Body of pancreas (tissue), 4 donors: ENCODE measurements around the gene CHMP4B. TPM values are rescaled to one million over a fixed set of nuclear protein-coding genes. Genes with fewer than 3 reads are reported as not detected.
A peak's percentile ranks its signal among the peaks of the same experiment; 100 is the strongest.

ENCODE experiments used
- ATAC-seq: fragments of 150-250 bp; one replicate; pipeline ENCODE4 v1.9.1; 2016
- DNase-seq, 4 donors: peaks; one replicate each; pipeline ENCODE4 v3.0.0-alpha.2; 2019
- H3K27ac ChIP-seq, 4 donors: fragments of 200-600 bp; sonication (generic); 1 replicate in 3 of 4; 2 replicates in 1 of 4; pipeline versions ENCODE4 v1.5.1 to v1.6.1; 2016 to 2019; ENCODE audit warnings: mild to moderate bottlenecking in 1 of 4, mixed read lengths in 1 of 4, moderate library complexity in 1 of 4
- H3K27me3 ChIP-seq, 2 donors: fragments of 200-600 bp; sonication (generic); one replicate each; pipeline ENCODE4 v1.6.0; 2016; ENCODE audit warnings: mild to moderate bottlenecking in 1 of 2
- H3K36me3 ChIP-seq, 2 donors: fragments of 200-600 bp; sonication (generic); replicated peaks in 1 of 2; 2 replicates each; pipeline ENCODE4 v1.5.1; 2016; ENCODE audit warnings: low read depth in 2 of 2; ENCODE audit not compliant: insufficient read depth in 1 of 2
- H3K4me1 ChIP-seq: fragments of 200-600 bp; sonication (generic); one replicate; pipeline ENCODE4 v1.6.0; 2016
- H3K4me3 ChIP-seq, 2 donors: fragments of 200-600 bp; sonication (generic); 1 replicate in 1 of 2; 2 replicates in 1 of 2; pipeline ENCODE4 v1.5.1; 2016 to 2019
- H3K9me3 ChIP-seq, 3 donors: fragments of 200-600 bp; sonication (generic); 1 replicate in 2 of 3; 2 replicates in 1 of 3; pipeline ENCODE4 v1.5.1; 2016
- POLR2A ChIP-seq, 3 donors: fragments of 450-650 bp; IDR thresholded peaks; one replicate each; pipeline ENCODE4 v1.6.1; 2016; ENCODE audit warnings: antibody characterized with exemption in 3 of 3, mild to moderate bottlenecking in 2 of 3
- WGBS, 2 donors: methylation state at CpG; one replicate each; pipeline ENCODE4 v1.1.5; 2017; 5-methylcytosine and 5-hydroxymethylcytosine counted together
- intact Hi-C: fragments of 100-400 bp; cut with DNase I; formaldehyde crosslinking; loops from one replicate; pipeline ENCODE4 v1.15.1; 2023
- total RNA-seq, 2 donors: library from RNA; depleted of rRNA; stranded (reverse); fragments of >200 nt; gene quantifications; one replicate each; pipeline ENCODE4 v1.1.0, GENCODE V29; 2016
- TF ChIP-seq, protein P1 (sequence below), 7 experiments: fragments of 450-650 bp in 4 of 7; fragments of 200-600 bp in 3 of 7; sonication (generic) in 3 of 7; IDR thresholded peaks; one replicate each; pipeline ENCODE4 v1.5.1; 2016 to 2019; ENCODE audit warnings: antibody characterized with exemption in 7 of 7

Gene CHMP4B
- total RNA-seq, 2 donors from 2014 or later = 24.1 to 43.3 TPM

DNA sequence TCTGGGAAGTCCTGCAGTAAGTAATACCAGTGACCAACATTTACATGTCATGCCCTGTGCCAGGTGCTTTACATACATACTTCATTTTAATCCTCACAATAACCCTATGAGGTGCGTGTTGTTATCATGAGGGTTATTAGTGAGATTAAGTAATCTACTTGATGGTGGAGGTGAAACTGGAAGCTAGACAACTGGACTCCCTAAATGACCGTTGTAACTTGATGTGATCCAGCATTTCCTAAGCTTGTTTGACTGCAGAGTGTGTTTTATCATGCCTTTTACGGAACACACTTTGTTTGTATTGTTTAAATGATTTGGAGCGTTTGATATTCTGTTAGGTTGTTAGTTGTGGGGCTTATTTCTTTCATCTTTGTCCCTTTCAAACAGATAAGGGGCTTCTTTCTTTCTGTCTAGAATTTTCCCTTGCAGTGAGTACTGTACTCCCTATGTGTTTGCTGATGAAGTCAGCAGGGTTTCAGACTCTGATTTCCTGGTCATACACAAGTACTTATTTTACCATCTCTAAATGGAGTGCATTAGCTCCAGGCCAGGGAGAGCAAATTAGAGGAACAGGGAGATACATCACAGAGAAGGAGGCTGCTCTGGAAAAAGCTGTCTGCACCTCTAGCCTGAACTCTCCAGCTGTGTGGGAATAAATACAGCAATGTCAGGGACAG is 29.7 kb downstream of the CHMP4B start:
- no peaks in the 10 kb centered on the region for H3K27me3 ChIP-seq
- TF ChIP-seq POLR2A (IDR thresholded peaks at IDR 0.05) = no peak
- TF ChIP-seq, protein P1, sequence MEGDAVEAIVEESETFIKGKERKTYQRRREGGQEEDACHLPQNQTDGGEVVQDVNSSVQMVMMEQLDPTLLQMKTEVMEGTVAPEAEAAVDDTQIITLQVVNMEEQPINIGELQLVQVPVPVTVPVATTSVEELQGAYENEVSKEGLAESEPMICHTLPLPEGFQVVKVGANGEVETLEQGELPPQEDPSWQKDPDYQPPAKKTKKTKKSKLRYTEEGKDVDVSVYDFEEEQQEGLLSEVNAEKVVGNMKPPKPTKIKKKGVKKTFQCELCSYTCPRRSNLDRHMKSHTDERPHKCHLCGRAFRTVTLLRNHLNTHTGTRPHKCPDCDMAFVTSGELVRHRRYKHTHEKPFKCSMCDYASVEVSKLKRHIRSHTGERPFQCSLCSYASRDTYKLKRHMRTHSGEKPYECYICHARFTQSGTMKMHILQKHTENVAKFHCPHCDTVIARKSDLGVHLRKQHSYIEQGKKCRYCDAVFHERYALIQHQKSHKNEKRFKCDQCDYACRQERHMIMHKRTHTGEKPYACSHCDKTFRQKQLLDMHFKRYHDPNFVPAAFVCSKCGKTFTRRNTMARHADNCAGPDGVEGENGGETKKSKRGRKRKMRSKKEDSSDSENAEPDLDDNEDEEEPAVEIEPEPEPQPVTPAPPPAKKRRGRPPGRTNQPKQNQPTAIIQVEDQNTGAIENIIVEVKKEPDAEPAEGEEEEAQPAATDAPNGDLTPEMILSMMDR (IDR thresholded peaks at IDR 0.05) = no peak
- H3K9me3 ChIP-seq = no peaks in the 10 kb centered on the region
- ATAC-seq = peak; percentile 21
- H3K4me3 ChIP-seq = no peak overlapping the region
- DNase-seq = no peak
- H3K27ac ChIP-seq = peak overlapping the region in 1 of 4 donors; percentile 11
- H3K4me1 ChIP-seq = peaks cover 81% of the 10 kb centered on the region
- H3K36me3 ChIP-seq = no peaks in the 10 kb centered on the region
- intact Hi-C loops = no loop called here
- 27 to 32% methylated on average over 4 of the region's 4 CpGs for WGBS, 2 donors

DNA sequence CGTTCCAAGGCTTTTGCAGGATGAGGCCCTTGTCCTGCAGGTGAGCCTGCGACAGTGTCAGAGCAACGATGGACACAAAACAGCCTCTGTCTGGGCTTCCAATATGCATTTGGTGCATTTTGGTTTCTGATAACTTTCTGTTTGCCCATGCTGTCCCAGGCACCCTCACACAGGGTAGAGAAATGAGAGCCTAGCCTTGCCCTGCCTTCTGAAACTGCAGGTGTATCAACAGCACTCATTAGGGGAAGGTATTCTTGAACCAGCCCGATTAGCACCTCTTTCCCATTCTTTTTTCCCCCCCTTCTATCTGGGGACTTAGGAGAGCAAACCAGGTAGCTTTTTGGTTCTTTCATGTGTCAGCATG is 30.3 kb downstream of the CHMP4B start:
- Histone ChIP-seq H3K27ac (peak overlapping the region in 1 of 4 donors; percentile 11), H3K4me3 (no peak overlapping the region), H3K27me3 (no peaks in the 10 kb centered on the region), H3K4me1 (peaks cover 78% of the 10 kb centered on the region), H3K9me3 (no peaks in the 10 kb centered on the region), H3K36me3 (no peaks in the 10 kb centered on the region)
- DNase-seq (no peak), ATAC-seq (no peak)
- 13 to 45% methylated on average over 2 to 4 of the region's 4 CpGs for WGBS, 2 donors
- no peak for TF ChIP-seq POLR2A (IDR thresholded peaks at IDR 0.05)
- TF ChIP-seq, protein P1 (IDR thresholded peaks at IDR 0.05) = no peak
- intact Hi-C loops = no loop called here

DNA sequence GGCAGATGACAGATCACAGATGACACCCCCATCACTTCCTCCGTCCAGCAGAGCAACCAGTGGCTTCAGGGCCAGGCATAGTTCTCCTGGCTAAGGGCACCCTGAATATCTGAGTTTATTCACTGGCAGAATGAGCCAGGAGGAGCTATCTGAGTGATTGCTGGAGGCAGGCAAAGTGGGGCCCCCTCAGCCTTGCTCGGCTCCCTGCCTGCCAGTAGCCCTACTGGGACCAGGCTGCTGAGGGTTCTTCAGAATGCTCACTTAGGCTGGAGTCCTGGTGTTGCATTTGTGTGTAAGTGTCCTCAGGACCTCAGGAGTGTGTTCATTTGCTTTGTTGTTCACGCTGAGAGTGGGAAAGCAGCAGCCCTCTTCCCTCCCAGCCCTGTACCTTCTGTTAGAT is 31.2 kb downstream of the CHMP4B start:
- ATAC-seq (no peak), DNase-seq (no peak)
- Histone ChIP-seq H3K9me3 (no peaks in the 10 kb centered on the region), H3K4me3 (no peak overlapping the region), H3K27me3 (no peaks in the 10 kb centered on the region), H3K4me1 (peaks cover 72% of the 10 kb centered on the region), H3K27ac (no peak overlapping the region), H3K36me3 (no peaks in the 10 kb centered on the region)
- intact Hi-C loops = no loop called here
- 93% methylated on average over 3 of the region's 3 CpGs for WGBS, 2 donors
- TF ChIP-seq, protein P1 (IDR thresholded peaks at IDR 0.05) = no peak
- TF ChIP-seq POLR2A (IDR thresholded peaks at IDR 0.05) = no peak

DNA sequence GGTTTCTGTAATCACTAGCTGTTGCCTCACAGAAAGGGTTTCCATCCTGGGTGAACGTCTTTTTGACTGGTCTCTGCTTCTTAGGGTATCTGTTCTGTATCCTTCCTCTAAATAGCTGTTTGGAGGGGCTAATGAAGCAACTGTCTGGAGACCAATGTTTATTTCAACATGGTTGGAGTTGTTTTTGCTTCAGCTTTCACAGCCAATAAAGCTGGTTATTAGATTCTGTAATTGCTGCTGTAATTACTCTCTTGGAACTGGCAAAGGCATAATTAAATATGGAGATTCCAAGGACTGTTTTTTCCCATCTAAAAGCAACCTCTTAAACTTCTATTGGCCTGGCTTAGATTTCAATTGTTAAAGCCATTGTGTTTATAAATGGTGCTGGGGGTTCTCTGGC is 31.9 kb downstream of the CHMP4B start:
- intact Hi-C loops = no loop called here
- ATAC-seq = no peak
- no peaks in the 10 kb centered on the region for H3K9me3 ChIP-seq
- H3K4me3 ChIP-seq = no peak overlapping the region
- H3K4me1 ChIP-seq = peaks cover 68% of the 10 kb centered on the region
- DNase-seq = no peak
- no peaks in the 10 kb centered on the region for H3K27me3 ChIP-seq
- TF ChIP-seq, protein P1 (IDR thresholded peaks at IDR 0.05) = no peak
- TF ChIP-seq POLR2A (IDR thresholded peaks at IDR 0.05) = no peak
- H3K36me3 ChIP-seq = no peaks in the 10 kb centered on the region
- H3K27ac ChIP-seq = no peak overlapping the region
- 79 to 86% methylated on average over 1 of the region's 1 CpG for WGBS, 2 donors

DNA sequence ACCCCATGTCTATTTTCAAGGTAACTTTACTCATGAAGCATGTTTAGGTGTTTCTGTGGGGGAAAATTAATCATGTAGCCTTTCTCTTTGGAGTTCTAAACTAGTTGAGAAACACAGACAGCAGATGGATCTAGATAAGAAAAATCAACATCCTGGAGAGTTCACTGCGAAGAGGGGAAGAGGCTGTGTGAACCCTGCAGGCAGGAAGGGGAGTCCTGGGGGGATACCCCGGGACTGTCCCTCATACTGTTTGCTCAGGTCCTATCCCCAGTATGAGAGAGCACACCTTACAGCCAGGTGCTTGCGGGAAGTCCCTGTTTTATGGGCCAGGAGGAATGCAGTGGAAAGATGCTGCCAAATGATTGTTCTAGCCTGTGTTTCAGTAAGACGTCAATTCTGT is 32.7 kb downstream of the CHMP4B start:
- Histone ChIP-seq H3K36me3 (peaks cover 0 to 1% of the 10 kb centered on the region in 2 donors), H3K27ac (peak overlapping the region in 2 of 4 donors; percentile 10 to 13), H3K4me1 (peaks cover 60% of the 10 kb centered on the region), H3K4me3 (no peak overlapping the region), H3K27me3 (no peaks in the 10 kb centered on the region), H3K9me3 (no peaks in the 10 kb centered on the region)
- ATAC-seq (peak; percentile 52), DNase-seq (peak in 3 of 4 donors; percentile 17 to 41 (median 22))
- TF ChIP-seq POLR2A (IDR thresholded peaks at IDR 0.05) = no peak
- TF ChIP-seq, protein P1 (IDR thresholded peaks at IDR 0.05) = no peak
- intact Hi-C loops = no loop called here
- WGBS, 2 donors = 10 to 16% methylated on average over 4 of the region's 4 CpGs
